MM.1S (cell line): ENCODE results near the gene TUBAL3.

Source experiments
- EZH2 ChIP-seq: fragments of 300-600 bp; sonication (generic); optimal IDR thresholded peaks from 2 replicates; pipeline ENCODE3; 2017; ENCODE audit warnings: low read depth, mild to moderate bottlenecking, antibody characterized with exemption, low read length, mixed read lengths
- EZH2phosphoT487 ChIP-seq: fragments of 300-600 bp; sonication (generic); IDR thresholded peaks from 2 replicates; pipeline ENCODE4 v1.6.1; 2018; ENCODE audit warnings: antibody characterized with exemption, low read length
- TF ChIP-seq, protein P1 (sequence below): fragments of 300-600 bp; sonication (generic); IDR thresholded peaks from 2 replicates; pipeline ENCODE4 v1.5.1; 2016; ENCODE audit warnings: antibody characterized with exemption, low read length, mixed read lengths

GRCh38 chr10:5428133-5428532, 23.5 kb upstream of the TUBAL3 start:
- TF ChIP-seq, protein P1, sequence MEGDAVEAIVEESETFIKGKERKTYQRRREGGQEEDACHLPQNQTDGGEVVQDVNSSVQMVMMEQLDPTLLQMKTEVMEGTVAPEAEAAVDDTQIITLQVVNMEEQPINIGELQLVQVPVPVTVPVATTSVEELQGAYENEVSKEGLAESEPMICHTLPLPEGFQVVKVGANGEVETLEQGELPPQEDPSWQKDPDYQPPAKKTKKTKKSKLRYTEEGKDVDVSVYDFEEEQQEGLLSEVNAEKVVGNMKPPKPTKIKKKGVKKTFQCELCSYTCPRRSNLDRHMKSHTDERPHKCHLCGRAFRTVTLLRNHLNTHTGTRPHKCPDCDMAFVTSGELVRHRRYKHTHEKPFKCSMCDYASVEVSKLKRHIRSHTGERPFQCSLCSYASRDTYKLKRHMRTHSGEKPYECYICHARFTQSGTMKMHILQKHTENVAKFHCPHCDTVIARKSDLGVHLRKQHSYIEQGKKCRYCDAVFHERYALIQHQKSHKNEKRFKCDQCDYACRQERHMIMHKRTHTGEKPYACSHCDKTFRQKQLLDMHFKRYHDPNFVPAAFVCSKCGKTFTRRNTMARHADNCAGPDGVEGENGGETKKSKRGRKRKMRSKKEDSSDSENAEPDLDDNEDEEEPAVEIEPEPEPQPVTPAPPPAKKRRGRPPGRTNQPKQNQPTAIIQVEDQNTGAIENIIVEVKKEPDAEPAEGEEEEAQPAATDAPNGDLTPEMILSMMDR, result no peak
- TF ChIP-seq EZH2phosphoT487 (no peak), EZH2 (no peak)
